CD4-positive, alpha-beta T cell treated with Interleukin-17A for 4 hours (primary cell): ENCODE results near the gene HSD17B1.
"Not testable (repeated sequence)": the region's sequence is repeated elsewhere in the genome, so short reads cannot be mapped to it uniquely, and the experiment has no call there.

Source experiments
- DNase-seq: peaks from one replicate; pipeline ENCODE4 v3.0.0-alpha.2; 2020; ENCODE audit warnings: mixed read lengths

Gene HSD17B1

DNA sequence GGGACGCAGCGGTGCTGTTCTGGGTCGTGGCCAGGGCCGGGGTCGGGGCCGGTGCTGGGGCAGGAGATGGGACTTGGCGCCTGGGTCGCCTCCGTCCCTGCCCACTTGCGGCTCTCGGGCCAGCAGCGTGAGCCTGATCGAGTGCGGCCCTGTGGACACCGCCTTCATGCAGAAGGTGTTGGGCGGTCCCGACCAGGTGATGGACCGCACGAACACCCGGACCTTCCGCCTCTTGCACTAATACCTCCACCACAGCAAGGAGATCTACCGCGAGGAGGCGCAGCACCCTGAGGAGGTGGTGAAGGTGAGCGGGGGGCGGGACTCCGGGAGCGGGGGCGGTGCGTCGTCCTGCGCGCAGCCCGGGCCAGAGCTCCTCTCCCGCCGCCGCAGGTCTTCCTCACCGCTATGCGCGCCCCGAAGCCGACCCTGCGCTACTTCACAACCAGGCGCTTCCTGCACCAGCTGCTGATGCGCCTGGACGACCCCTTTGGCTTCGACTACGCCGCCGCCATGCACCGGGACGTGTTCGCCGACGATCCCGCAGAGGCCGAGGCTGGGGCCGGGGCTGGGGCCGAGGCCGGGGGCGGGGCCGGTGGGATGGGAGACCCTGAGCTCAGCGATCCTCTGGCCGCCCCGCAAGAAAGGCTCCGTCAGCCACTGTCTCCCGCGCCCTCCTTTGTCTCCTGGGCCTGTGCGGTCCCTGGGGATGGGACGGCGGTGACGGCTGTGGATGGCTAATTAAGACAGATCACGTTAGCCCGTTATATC lies 4.5 kb upstream of the HSD17B1 start:
- DNase-seq = peak; percentile 93

- no peak for DNase-seq
These were observed 3.5 kb upstream of the HSD17B1 start for GRCh38 chr17:42548993-42549755.

GRCh38 chr17:42553161-42553818 lies 567 bp downstream of the HSD17B1 start:
- DNase-seq = no peak

DNA sequence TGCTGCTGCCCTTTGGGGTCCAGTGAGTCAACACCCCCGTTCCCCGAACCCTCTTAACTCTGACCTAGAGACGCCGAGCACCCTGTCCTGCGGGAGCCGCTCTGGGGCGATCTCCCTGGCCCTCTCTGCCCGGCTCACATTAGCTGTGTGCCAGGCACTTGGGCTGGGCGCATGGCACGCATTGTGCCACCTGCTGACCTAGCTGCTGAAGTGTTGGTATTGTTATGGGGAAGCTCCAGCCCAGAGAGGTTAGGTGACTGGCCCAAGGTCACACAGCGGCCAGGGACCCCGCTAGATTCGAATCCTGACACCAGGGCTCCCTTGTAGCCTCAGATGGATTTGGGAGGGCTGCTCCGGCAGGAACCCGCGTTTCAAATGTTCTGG lies 1.1 kb downstream of the HSD17B1 start:
- DNase-seq = peak; percentile 21

- peak; percentile 85 for DNase-seq
These were observed 1.8 kb downstream of the HSD17B1 start for GRCh38 chr17:42554250-42555121.

DNA sequence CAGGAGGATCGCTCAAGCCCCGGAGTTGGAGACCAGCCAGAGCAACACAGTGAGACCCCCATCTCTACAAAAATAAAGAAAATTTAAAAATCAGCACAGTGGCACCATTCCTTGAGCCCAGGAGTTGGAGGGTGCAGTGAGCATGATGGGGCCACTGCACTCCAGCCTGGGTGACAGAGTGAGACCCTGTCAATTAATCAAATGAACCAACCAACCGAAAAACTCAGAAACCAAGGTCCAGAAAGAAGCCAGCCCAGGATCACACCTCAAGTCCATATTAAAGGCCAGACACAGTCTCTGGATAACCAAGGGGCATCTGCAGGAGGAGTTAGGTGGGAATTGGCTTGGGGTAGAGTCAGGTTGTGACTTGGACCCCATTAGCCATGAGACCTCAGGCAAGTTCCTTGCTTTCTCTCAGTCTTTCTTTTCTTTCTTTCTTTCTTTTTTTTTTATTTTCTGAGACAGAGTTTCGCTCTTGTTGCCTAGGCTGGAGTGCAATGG lies 2.4 kb downstream of the HSD17B1 start:
- no peak for DNase-seq

GRCh38 chr17:42555961-42556617 lies 3.4 kb downstream of the HSD17B1 start:
- DNase-seq = not testable (repeated sequence)

GRCh38 chr17:42559075-42559474 lies 6.4 kb downstream of the HSD17B1 start:
- no peak for DNase-seq

- no peak for DNase-seq
These were observed 7.5 kb downstream of the HSD17B1 start for GRCh38 chr17:42560246-42560645.

DNA sequence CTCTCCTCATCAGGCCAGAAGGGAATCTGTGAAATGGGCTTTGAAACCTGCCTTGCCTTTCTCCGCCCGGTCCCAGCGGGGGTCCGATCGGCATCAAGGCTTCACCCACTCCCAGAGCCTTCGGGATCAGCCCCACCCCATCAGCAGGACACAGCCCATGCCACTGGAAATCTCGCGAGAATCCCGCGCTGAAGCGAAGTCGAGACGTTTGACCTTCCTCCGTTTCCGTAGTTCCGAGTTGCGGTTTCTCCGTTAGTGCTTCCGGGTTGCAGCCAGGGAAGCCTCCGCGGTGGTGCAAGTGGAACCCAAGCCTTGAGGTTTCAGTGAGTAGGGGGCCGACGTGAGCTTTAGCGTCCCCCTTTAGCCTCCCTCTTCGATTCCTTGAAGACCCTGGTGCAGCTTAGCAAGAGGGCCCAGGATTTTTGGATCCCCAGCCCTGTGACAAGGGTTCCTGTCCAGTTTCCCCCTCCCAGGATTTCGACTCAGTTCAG lies 9.2 kb downstream of the HSD17B1 start, which contains the start of gene COASY:
Gene COASY (plus strand): TSS at position 252 of the 491 bp plus-strand sequence. CDS start 475 bp downstream, outside the sequence.
- DNase-seq = peak; percentile 92

- DNase-seq = no peak
These were observed 9.8 kb downstream of the HSD17B1 start for GRCh38 chr17:42562388-42563142.

- DNase-seq = no peak
These were observed 10.4 kb downstream of the HSD17B1 start for GRCh38 chr17:42563143-42563509.

- DNase-seq = no peak
These were observed 10.8 kb downstream of the HSD17B1 start for GRCh38 chr17:42563543-42563942.

GRCh38 chr17:42563950-42564349 lies 11.2 kb downstream of the HSD17B1 start:
- DNase-seq = no peak

GRCh38 chr17:42564815-42565522 lies 12.2 kb downstream of the HSD17B1 start:
- no peak for DNase-seq

GRCh38 chr17:42565523-42566214 lies 12.9 kb downstream of the HSD17B1 start:
- DNase-seq = no peak

DNA sequence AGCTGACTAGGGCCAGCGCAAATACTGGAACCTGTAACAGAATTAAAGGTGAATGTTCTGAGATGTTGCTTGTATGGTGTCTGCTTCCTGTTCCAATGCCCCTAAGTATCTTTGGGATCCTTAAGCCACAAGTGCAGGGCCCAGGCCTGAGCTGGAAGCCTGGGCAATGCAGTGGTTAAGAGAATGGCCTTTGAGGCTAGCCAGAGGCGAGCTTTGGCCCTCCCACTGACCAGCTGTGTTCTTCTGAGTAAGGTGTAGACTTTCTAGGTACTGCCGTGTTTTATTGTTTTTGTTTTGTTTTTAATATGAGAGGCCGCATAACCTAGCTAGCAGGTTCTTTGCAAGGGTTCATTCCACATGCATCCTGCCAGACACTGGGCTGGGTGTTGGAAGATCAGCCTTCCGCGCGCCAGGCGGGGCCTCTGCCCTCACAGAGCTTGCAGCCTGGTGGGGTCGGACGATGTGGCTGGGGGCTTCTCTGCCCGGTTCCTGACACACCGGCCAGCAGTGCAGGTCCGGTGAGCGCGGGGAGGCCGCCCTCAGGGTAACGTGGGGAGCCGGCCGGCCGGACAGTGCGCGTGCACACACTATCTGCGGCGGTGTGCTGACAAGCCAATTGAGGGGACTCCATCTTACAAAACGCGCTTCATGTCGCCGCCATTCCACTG lies 13.6 kb downstream of the HSD17B1 start:
- no peak for DNase-seq

DNA sequence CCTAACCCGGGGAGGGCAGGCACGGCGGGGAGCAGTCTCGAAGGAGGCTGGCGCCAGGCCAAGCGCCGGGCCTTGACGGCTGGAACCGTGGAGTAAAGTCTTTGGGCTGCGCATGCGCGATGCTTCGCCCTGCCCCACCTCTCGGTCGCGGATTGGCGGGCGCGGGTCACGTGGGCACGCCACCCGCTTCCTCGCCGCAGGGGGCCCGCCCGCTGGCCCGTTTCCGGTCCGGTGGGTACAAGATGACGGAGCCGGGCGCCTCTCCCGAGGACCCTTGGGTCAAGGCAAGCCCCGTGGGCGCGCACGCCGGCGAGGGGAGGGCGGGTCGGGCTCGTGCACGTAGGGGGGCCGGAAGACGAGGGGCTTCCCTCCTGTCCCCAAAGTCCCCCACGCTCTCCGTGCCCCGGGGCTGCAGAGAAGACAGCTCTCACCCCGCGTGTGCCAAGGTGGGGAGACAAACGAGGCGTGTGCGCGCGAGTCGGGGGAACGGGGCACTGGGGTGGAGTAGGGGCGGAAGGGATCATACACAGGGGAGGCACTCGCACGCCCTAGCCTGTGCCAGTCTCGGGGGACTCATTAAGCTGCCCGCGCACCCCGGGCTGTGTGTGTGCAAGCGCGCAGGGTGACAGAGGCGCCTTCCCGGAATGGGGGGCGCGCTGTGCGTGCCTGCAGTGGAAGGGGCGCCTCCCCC lies 14.3 kb downstream of the HSD17B1 start, which contains the start of gene MLX:
Gene MLX (plus strand): TSS at position 218 of the 691 bp plus-strand sequence. CDS start 25 bp downstream, at position 243.
- DNase-seq = peak; percentile 94
